Measurements from ENCODE around the gene NGFR.

DNA sequence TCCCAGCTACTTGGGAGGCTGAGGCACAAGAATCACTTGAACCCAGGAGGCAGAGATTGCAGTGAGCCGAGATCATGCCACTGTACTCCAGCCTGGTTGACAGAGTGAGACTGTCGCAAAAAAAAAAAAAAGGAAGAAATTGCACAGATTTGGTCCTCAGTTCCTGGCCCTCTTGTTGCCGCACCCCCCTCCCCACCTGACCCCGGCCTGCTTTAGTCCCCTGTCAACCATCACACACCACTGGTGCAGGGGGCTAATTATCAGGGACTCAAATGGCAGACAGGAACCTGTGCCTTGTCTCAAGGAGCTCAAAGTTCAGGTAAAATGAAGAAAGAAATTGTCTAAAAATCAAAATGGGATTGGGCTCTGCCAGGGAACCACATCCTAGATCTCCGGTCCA lies 28.1 kb downstream of the NGFR start:
- TF ChIP-seq EZH2phosphoT487 (IDR thresholded peaks at IDR 0.05; ENCODE audit: insufficient read depth, low read depth): no peak
- TF ChIP-seq EZH2 (IDR thresholded peaks at IDR 0.05; ENCODE audit: insufficient read depth, poor library complexity, severe bottlenecking): no peak
